ENCODE data around the gene GREM1.

GRCh38 chr15:32765236-32765635 lies 47.4 kb downstream of the GREM1 start:
- TF ChIP-seq CTCF (IDR thresholded peaks at IDR 0.05 in 8 of 11, conservative IDR thresholded peaks at IDR 0.05 in 3 of 11): no peak
- TF ChIP-seq POLR2A (IDR thresholded peaks at IDR 0.05): no peak
